ENCODE data around the gene VSIG2.

VSIG2 gene

GRCh38 chr11:124753624-124754023 is 1.6 kb upstream of the VSIG2 start:
- no peak for TF ChIP-seq CTCF (conservative IDR thresholded peaks at IDR 0.05; ENCODE audit: low read depth, low read length)
- H3K4me3 ChIP-seq (ENCODE audit: low read depth, low read length): no peak overlapping the region
- no peak for DNase-seq (ENCODE audit: low read depth)

GRCh38 chr11:124753205-124753604 is 1.1 kb upstream of the VSIG2 start:
- no peak for TF ChIP-seq CTCF (conservative IDR thresholded peaks at IDR 0.05; ENCODE audit: low read depth, low read length)
- no peak overlapping the region for H3K4me3 ChIP-seq (ENCODE audit: low read depth, low read length)
- DNase-seq (ENCODE audit: low read depth): no peak

GRCh38 chr11:124752471-124753102 is 532 bp upstream of the VSIG2 start:
- no peak for DNase-seq (ENCODE audit: low read depth)
- no peak for TF ChIP-seq CTCF (conservative IDR thresholded peaks at IDR 0.05; ENCODE audit: low read depth, low read length)
- H3K4me3 ChIP-seq (ENCODE audit: low read depth, low read length): no peak overlapping the region

GRCh38 chr11:124751391-124751740 is 689 bp downstream of the VSIG2 start:
- TF ChIP-seq CTCF (conservative IDR thresholded peaks at IDR 0.05; ENCODE audit: low read depth, low read length): no peak
- H3K4me3 ChIP-seq (ENCODE audit: low read depth, low read length): no peak overlapping the region
- no peak for DNase-seq (ENCODE audit: low read depth)

GRCh38 chr11:124749912-124750311 is 2.1 kb downstream of the VSIG2 start:
- TF ChIP-seq CTCF (conservative IDR thresholded peaks at IDR 0.05; ENCODE audit: low read depth, low read length): no peak
- DNase-seq (ENCODE audit: low read depth): no peak
- H3K4me3 ChIP-seq (ENCODE audit: low read depth, low read length): no peak overlapping the region

GRCh38 chr11:124748481-124749343 is 3.3 kb downstream of the VSIG2 start:
- peak; percentile 41 for DNase-seq (ENCODE audit: low read depth)
- no peak for TF ChIP-seq CTCF (conservative IDR thresholded peaks at IDR 0.05; ENCODE audit: low read depth, low read length)
- no peak overlapping the region for H3K4me3 ChIP-seq (ENCODE audit: low read depth, low read length)

- TF ChIP-seq CTCF (conservative IDR thresholded peaks at IDR 0.05; ENCODE audit: low read depth, low read length): no peak
- no peak overlapping the region for H3K4me3 ChIP-seq (ENCODE audit: low read depth, low read length)
- no peak for DNase-seq (ENCODE audit: low read depth)
Observed at GRCh38 chr11:124748100-124748418, 4.0 kb downstream of the VSIG2 start.
